SK-MEL-5 (cell line): ENCODE results near the gene MYBPHL. TPM values are rescaled to one million over a fixed set of nuclear protein-coding genes. Genes with fewer than 3 reads are reported as not detected.
A peak's percentile ranks its signal among the peaks of the same experiment; 100 is the strongest.

ENCODE experiments used
- DNase-seq: peaks from one replicate; pipeline ENCODE4 v3.0.0-alpha.2; 2016; ENCODE audit warnings: low read depth, low spot score
- in situ Hi-C: cut with HindIII; loops from 2 replicates; pipeline ENCODE4 v1.10.0; 2016; ENCODE audit warnings: low sequenced_read_pairs, high pct_unique_total_duplicates, low pct_unique_long_range_greater_than_20kb
- total RNA-seq: library from RNA; depleted of rRNA; stranded (reverse); fragments of >200 nt; shearing (Covaris generic); gene quantifications from 2 replicates; pipeline ENCODE4 v1.2.3, GENCODE V29; 2014

Gene MYBPHL
- total RNA-seq, 1 experiment from 2014 or later, result 0.18 TPM

DNA sequence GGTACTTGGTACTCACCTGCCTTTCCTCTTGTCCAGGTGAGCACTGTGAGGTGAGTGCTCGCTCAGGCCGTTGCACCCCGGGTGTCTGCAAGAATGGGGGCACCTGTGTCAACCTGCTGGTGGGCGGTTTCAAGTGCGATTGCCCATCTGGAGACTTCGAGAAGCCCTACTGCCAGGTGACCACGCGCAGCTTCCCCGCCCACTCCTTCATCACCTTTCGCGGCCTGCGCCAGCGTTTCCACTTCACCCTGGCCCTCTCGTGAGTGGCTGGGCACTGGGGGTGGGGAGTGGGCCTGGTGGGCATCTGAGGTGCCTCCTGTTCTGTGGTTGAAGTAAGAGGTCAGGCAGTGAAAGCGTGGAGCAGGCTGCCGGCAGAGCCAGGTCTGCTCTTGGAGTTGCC lies 45.8 kb downstream of the MYBPHL start:
- in situ Hi-C loops, result no loop called here
- no peak for DNase-seq

- in situ Hi-C loops, result no loop called here
- DNase-seq, result no peak
These were observed 46.9 kb downstream of the MYBPHL start for GRCh38 chr1:109259674-109260557.

- in situ Hi-C loops, result no loop called here
These were observed 48.0 kb downstream of the MYBPHL start for GRCh38 chr1:109258481-109259466.

DNA sequence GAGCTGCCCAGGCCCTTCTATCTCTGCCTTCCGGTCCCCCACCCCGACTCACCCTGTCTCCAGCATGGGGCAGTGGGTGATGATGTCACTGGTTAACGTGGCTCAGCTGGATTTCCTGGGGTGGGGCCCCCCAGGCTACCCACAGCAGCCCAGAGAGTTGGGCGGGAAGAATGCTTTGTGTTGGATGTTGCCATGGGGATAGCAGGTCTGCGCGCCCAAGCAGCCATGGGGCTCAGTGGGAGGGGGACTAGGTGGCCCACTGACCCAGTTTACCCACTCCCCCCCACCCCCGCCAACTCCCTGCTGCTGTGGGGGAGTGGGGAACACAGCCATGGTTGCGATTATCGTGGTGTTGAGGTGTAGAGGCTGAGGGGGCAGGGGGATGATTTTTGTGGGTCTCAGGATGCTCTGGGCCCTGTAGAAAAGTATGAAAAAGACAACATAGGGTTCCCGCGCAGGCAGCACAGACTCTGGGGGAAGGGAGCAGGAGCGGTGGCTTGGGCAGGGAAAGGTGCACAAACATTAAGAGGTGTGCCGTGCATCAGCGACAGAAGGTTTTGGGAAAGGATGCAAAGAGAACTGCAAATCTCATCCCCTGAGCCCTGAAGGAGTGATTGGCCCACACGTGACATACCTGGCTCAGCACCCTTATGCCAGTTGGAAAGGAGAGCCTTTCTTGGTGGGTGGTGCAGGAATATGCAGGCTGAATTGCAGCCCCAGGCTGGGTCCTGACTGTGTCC lies 49.0 kb downstream of the MYBPHL start:
- no peak for DNase-seq
- in situ Hi-C loops, result no loop called here

More at GRCh38 chr1:109258481-109259466, 48.0 kb downstream of the MYBPHL start:
- no peak for DNase-seq

GRCh38 chr1:109256971-109257681 lies 49.7 kb downstream of the MYBPHL start:
- in situ Hi-C loops, result no loop called here
- no peak for DNase-seq

- no peak for DNase-seq
- in situ Hi-C loops, result no loop called here
These were observed 50.7 kb downstream of the MYBPHL start for GRCh38 chr1:109256085-109256484.

DNA sequence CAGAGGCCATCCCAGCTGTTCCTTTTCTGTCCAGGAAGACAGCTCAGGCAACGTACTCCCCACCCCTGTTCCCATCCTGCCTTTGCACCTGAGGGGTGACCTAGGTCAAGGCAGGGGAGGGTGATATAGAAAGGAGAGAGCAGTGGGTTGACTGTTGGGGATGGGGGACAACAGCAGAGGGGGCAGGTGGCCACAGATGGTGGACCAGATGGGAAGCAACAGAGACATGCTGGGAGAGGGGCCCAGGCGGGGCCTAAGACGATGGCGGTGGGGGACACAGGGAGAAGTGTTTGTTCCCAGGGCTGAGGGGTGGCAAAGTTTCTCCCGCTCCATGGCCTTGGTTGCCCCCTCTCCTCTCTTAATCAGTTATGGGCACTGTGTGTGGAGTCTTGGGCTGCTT lies 51.1 kb downstream of the MYBPHL start:
- no peak for DNase-seq
- in situ Hi-C loops, result no loop called here

DNA sequence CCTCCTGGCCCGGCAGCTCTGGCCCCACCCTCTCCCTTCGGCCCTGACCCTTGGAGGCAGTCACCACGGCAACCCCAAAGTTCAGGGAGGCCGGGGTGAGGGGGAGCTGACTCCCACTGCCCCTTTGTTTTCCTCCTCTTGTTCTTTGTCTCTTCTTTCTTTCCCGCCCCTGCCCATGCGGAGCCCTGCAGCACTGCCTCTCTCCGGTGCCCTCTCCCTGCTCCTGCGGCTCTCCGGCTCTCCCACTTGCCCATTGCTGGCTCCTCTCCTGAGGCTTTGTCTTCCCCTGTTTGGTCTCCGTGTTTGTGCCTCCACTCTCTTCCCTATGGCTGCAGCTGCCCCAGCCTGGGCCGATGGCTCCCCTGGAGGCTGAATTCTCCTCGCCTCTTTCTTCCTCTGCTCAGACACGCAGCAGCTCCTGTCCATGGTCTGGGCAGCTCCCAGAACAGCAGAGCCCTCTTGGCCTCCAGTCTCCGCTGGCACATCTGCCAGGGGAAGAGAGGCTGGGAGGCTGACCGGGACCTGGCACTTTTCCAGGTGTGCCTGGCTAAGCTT lies 51.6 kb downstream of the MYBPHL start:
- in situ Hi-C loops, result no loop called here
- no peak for DNase-seq

- DNase-seq, result no peak
- in situ Hi-C loops, result no loop called here
These were observed 52.2 kb downstream of the MYBPHL start for GRCh38 chr1:109254621-109255096.

GRCh38 chr1:109253803-109254620 lies 52.8 kb downstream of the MYBPHL start:
- DNase-seq, result peak; percentile 49
- in situ Hi-C loops, result no loop called here

DNA sequence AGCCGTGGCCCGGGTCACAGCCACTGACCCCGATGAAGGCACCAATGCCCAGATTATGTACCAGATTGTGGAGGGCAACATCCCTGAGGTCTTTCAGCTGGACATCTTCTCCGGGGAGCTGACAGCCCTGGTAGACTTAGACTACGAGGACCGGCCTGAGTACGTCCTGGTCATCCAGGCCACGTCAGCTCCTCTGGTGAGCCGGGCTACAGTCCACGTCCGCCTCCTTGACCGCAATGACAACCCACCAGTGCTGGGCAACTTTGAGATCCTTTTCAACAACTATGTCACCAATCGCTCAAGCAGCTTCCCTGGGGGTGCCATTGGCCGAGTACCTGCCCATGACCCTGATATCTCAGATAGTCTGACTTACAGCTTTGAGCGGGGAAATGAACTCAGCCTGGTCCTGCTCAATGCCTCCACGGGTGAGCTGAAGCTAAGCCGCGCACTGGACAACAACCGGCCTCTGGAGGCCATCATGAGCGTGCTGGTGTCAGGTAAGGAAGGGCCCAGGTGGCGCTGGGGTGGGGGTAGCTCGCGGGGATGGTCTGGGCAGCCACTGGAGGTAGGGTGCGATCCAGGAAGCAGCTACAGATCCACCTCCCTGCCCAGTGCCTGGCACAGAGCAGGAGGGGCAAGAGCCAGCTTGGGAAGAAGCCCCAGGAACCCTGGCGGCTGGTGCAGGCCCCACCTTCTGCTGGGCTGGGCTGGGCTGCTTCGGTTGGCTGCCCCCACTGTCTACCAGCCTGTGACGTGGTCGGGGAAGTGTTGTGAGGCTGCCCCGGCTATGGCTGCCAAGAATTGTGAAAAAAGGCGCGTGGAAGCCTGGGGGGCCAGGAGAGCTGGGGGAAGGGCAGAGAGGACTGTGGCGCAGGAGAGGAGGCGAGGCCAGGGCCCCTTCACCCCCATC lies 53.7 kb downstream of the MYBPHL start:
- in situ Hi-C loops, result no loop called here
- no peak for DNase-seq

GRCh38 chr1:109252167-109252892 lies 54.5 kb downstream of the MYBPHL start:
- in situ Hi-C loops, result no loop called here
- DNase-seq, result no peak

DNA sequence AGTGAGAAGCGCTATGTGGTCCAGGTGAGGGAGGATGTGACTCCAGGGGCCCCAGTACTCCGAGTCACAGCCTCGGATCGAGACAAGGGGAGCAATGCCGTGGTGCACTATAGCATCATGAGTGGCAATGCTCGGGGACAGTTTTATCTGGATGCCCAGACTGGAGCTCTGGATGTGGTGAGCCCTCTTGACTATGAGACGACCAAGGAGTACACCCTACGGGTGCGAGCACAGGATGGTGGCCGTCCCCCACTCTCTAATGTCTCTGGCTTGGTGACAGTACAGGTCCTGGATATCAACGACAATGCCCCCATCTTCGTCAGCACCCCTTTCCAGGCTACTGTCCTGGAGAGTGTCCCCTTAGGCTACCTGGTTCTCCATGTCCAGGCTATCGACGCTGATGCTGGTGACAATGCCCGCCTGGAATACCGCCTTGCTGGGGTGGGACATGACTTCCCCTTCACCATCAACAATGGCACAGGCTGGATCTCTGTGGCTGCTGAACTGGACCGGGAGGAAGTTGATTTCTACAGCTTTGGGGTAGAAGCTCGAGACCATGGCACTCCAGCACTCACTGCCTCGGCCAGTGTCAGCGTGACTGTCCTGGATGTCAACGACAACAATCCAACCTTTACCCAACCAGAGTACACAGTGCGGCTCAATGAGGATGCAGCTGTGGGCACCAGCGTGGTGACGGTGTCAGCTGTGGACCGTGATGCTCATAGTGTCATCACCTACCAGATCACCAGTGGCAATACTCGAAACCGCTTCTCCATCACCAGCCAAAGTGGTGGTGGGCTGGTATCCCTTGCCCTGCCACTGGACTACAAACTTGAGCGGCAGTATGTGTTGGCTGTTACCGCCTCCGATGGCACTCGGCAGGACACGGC lies 55.3 kb downstream of the MYBPHL start:
- in situ Hi-C loops, result no loop called here

More for the DNA sequence above, 55.3 kb downstream of the MYBPHL start:
- DNase-seq, result no peak
